IMR-90 (cell line): Measurements from ENCODE around the gene SLC25A26.

Experiments
- MAFK ChIP-seq: IDR thresholded peaks from 2 replicates; pipeline ENCODE4 v1.6.1; 2012; ENCODE audit warnings: low read depth, low read length, improper control_type of control experiment
- POLR2A ChIP-seq: IDR thresholded peaks from 2 replicates; pipeline ENCODE4 v1.6.1; 2012; ENCODE audit warnings: mild to moderate bottlenecking, low read depth, low read length
- TF ChIP-seq, protein P1 (sequence below): conservative IDR thresholded peaks from 2 replicates; pipeline ENCODE4 v1.5.1; 2012; ENCODE audit warnings: mild to moderate bottlenecking, low read depth, low read length, improper control_type of control experiment

- TF ChIP-seq, protein P1, sequence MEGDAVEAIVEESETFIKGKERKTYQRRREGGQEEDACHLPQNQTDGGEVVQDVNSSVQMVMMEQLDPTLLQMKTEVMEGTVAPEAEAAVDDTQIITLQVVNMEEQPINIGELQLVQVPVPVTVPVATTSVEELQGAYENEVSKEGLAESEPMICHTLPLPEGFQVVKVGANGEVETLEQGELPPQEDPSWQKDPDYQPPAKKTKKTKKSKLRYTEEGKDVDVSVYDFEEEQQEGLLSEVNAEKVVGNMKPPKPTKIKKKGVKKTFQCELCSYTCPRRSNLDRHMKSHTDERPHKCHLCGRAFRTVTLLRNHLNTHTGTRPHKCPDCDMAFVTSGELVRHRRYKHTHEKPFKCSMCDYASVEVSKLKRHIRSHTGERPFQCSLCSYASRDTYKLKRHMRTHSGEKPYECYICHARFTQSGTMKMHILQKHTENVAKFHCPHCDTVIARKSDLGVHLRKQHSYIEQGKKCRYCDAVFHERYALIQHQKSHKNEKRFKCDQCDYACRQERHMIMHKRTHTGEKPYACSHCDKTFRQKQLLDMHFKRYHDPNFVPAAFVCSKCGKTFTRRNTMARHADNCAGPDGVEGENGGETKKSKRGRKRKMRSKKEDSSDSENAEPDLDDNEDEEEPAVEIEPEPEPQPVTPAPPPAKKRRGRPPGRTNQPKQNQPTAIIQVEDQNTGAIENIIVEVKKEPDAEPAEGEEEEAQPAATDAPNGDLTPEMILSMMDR = no peak
- TF ChIP-seq POLR2A (no peak), MAFK (no peak)
Measured at GRCh38 chr3:66248641-66249040, 27.8 kb downstream of the SLC25A26 start.
